Activated T-helper 1 cell treated with anti-CD3 and anti-CD28 coated beads, Interleukin-2, amount 50 U/mL, for 16 hours (primary cell): Measurements from ENCODE around the gene AVPI1.
"Not testable (repeated sequence)": the region's sequence is repeated elsewhere in the genome, so short reads cannot be mapped to it uniquely, and the experiment has no call there.

Experiments
- DNase-seq, 2 donors: peaks; one replicate each; pipeline ENCODE4 v3.0.0-alpha.2; 2020; ENCODE audit warnings: low read depth in 1 of 2, low spot score in 1 of 2

AVPI1 gene

DNA sequence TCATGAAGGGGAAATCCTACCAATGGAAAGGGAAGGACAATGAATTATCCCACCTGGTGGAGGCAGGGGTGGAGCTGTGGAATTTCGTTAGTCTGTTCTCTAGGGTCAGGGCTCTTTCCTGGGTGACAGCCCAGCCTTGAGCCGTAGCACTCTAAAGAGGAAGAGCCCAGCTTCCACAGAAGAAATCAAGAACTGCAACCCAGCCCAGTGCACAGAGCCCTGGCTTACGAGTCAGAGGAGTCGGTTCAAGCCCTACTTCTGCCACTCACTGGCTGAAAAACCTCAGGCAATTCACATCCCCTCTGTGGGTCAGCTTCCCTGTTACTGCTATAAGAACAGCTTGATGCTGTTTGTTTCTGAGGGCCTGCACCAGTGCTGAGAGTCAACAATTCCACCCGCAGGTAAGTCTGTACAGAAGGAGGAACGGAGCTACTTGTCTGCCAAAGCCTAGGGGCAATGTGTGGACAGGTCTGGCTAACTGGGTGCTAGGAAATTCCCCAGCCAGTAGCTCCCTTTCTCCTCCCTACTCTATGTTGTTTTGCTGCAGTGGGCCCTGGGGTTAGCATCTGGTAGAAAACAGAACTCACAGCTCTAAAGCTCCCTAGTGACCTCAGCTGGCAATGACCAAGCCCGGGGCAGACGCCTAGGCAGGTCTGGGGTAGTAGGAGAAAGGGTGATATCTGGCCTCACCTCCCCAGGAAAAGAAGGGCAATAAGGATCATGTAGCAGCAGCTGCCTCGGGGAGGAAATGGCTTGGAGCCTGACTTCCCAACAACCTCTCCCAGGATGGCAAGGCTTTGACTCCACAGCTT, 3.3 kb downstream of the AVPI1 start:
- no peak for DNase-seq

DNA sequence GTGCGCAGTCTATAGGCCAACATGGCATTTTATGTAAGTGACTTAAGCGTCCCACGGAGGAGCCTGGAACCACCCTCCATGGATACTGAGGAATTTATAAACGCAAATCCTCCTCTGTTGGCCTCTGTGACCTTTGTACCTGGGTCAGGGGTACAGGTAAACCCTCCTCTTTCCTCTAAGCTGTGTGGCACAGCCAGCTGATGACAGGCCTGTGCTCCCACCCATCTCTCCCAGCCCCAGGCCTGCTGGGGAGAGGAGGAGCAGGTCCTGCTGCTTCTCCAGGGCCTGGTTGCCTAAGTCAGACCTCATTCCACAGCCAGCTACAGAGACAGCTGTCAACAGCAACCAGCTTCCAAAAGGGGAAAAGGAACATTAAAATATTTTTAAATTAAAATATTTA, 5.0 kb downstream of the AVPI1 start:
- no peak for DNase-seq

DNA sequence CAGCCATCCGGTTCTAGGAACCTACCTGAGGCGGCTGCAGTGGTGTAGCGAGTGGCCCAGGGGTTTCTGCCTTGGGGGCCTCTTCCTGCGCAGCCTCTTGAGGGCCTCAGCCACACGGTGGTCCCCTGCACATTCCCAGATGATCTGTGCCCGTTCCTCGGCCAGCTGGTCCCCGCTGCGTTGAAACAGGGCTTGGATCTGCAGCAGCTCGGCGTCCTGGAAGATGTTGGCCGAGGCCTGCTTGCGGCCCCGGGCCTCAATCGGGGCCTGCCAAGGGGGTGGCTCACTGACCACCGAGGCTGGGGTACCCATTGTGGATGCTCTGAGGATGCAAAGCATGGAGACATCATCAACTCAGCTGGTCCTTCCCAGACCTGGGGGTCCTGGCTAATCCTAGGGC, 7.4 kb downstream of the AVPI1 start:
- DNase-seq: no peak

DNA sequence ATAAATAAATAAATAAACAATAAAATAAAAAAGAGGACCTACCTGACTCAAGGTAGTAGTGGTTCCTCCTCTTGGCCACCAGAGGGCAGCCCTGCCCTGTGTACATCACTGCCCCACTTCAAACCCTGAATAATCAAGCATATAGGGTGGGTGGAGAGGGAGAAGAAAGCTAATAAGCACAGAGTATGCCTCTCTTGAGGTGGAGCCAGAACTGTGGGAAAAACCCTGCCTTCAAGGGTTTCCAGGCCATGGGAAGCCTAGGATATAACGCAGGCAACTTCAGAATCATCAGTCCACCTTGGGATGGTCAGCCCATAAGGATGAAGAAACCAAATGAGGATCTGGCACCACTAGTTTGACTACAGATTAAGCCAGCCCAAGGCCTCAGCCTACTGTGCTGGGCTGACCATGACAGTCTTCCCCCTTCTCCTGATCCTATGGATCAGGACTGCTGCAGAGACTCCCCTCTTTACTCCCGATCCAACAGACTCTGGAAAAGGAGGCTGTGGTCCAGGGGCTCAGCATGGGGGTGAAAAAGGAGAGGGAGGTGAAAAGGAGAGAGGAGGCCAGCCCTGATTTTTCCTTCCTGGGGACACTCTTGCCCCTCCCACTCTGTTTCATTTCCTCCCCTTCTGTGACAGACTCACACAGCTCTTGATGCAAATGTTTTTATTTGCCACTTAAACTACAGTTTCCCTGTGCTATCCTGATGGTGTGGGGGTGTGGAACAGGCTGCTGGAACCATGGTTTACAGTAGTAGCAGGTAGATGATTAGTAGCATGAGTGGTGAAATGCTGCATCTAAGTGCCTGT, 10.1 kb downstream of the AVPI1 start:
- DNase-seq: peak; percentile 13 to 19

DNA sequence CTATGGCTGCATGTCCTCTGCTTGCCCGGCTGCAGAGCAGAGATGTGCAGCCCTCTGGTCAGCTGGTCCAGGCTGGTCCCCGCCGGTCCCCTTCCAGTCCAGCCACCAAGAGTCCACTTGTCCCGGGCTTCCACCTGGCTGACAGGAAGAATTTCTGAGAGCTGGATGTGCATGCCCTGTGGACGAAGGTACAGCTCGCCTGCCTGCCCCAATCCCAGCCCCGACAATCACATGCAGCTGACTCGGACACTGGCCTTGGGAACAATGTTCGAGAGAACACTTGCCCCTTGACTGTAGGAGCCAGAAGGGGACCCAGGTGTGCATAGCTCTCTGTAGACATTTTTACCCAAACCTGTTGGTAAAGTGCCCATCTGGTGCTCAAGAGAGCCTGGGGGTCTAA, 11.8 kb downstream of the AVPI1 start:
- no peak for DNase-seq

DNA sequence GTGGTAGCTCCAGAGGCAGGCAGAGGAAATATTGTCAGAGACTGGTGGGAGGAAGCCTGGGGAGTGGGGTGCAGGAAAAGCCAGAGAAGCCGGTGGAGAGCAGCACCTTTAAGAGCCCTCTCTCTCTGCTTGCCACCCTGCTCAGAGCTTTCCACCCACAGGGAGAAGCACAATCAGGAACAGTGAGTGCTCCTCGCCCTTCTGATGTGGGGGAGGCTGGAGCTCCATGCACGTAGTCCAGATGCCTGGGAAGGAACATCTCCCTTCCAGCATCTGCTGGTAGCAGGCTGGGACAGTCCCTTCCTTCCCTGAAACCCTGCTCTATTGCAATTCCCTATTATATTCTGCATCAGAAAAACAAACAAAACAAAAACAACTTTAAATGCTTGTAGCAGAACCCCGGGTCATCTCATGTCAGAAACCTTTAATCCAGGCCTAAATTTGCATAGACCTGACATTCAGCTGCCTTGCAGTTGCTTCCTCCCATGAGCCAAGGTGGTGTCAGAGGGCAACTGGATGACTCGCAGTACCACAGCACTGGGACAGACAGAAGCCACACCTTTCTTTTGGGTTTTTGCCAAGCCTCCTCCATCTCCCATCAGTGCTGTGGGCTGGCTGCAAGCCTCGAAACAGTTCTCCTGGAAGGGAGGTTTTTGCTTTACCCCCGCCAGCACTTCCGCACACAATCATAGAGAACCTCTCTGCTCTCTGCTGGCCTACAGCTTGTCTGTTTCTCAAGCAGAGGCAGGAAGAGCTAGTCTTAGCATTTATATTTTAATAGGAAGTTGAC, 13.1 kb downstream of the AVPI1 start:
- no peak for DNase-seq

DNA sequence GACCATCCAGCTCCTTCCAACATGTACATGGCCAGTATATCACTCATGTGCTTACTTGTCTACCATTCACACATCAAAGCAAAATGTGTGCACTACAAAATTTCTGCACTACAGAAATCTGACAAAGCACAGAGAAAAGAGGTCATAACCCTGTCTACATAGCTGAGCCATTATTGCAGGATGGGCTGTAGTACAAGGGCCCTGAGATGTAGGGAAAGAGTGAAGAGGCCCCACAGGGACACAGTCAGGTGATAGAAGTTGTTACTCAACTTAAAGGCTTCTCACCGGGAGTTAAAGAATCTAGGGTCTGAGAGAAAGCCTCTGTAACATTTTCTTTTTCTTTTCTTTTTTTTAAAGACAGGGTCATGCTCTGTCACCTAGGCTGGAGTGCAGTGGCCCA, 17.5 kb downstream of the AVPI1 start:
- no peak for DNase-seq

DNA sequence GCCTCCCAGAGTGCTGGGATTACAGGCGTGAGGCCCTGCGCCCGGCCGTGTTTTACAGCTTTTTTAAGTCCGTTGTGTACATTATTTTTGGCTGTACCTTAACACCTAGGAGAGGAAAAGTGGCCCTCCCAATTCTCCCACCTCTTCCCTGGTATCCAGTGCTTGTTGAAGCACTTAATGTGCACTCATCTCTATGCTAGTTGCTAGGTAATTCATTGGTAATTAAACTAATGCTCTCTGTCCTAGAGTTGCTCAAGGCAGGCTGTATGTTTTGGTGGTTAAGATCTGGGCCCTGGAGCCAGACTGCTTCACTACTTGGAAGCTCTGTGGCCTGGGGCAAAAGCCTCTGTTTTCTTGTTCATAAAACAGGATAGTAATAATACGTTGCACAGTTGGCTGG, 19.6 kb downstream of the AVPI1 start:
- no peak for DNase-seq

DNA sequence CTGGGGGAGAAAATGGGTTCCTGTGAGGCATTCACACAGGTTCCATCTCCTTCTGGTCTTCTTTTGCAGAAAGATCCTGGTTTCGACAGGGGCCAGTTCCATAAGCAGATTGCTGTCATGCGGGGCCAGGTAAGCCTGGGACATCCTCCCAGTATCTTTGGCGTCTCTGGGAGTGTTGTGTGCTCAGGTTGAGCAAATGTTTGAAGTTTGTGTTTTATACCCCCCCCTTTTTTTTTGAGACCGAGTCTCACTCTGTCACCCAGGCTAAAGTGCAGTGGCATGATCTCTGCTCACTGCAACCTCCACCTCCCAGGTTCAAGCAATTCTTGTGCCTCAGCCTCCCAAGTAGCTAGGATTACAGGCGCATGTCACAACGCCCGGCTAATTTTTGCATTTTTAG, 20.0 kb downstream of the AVPI1 start:
- DNase-seq: no peak

DNA sequence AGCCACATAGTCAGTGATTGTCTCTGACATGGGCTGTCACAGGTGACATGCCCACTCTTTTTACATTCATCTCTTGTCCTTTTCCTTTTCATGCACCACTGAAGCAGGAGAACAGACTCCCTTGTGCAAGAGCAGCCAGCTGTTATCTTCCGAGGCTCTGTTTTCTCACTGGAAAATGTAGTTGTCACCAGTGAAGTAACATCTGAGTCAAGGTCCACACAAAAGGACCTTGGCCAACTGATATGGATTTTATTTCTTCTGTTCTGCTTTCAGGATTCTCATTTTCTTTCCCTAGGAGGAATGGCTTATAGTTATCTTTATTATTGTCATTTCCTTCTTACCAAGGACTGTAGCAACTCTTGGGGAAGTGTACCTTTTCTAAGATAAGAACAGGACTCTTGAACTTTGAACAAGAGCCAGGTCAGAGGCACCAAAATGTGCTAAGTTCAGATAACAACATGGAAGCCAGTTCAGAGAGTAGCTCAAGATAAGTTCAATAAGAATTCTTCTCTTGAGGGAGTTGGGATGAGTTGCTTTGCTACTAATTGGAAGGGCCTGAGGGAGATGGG, 22.7 kb downstream of the AVPI1 start:
- no peak for DNase-seq

DNA sequence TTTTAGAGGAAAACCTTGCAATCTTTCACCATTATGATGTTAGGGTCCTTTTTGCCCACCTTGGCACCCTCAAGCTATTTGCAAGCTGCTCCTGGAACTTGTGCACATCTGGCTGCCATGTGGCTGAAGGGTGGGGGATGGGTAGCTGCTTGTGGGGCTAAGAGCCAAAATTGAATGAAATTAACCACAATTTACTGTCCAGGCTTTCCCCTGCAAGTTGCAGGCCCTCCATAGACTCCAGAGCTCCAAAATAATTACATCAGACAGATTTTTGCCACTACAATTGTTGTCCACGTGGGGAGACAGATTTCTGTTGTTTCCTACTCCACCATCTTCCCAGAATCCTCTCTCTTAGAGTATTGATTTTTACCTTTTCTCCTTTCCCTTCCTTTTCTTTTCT, 27.5 kb downstream of the AVPI1 start:
- no peak for DNase-seq

DNA sequence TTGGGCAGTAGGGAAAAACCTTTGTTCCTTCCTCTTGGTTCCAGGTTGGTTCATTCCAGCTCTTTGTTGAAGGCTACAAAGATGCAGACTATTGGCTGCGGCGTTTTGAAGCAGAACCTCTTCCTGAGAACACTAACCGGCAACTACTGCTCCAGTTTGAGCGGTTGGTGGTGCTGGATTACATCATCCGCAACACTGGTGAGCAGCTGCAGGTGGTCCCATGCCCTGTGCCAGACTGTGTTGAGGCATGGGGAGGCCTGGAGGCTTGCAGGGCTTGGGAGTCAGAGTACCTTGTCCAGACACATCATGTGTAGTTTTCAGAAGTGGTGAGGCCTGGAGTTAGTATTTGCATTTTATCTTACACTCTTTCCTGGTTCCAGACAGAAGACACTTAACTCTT, 30.3 kb downstream of the AVPI1 start:
- no peak for DNase-seq

DNA sequence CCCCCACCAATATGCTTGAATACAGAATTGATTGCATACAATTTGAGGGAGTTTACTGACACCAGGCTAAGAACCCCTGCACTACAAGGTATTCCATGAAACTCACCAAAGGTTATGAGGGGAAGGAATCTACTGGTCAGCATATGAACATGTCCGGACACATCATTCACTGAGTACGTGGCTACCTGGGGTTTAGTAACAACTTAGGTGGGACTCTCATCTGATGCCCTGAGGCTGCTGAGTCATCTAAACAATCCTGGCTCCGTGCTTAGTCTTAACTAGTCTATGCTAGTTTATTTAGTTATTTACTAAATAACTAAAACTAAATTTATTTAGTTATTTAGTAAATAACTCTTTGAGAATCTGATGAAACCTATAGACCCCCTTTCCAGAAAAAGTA, 35.3 kb downstream of the AVPI1 start:
- DNase-seq: no peak

DNA sequence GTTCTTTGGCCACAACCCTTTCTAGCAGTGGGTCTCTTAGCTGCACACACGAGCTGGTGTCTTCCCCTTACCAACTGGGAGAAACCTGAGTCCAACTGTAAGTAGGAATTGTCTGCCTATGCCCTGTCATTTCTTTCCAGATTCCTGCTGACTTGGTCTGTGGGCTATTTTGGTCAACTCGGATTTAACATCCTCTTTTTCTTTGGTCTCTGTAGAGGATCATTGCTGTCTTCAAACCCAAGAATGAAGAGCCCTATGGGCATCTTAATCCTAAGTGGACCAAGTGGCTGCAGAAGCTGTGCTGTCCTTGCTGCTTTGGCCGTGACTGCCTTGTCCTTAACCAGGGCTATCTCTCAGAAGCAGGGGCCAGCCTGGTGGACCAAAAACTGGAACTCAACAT, 36.3 kb downstream of the AVPI1 start:
- DNase-seq: no peak

DNA sequence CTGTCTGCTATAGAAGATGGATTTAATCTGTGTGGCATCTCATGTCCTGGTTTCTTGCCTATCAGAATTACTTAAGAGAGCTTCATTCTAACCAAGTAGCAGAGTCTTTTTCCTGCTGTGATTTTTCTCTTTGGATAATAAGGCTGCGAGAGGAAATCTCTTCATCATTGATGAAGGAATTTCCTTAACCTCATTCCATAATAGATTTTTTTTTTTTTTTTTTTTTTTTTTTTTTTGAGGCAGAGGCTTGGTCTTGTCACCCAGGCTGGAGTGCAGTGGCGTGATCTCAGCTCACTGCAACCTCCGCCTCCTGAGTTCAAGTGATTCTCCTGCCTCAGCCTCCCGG, 37.7 kb downstream of the AVPI1 start:
- not testable (repeated sequence) for DNase-seq

DNA sequence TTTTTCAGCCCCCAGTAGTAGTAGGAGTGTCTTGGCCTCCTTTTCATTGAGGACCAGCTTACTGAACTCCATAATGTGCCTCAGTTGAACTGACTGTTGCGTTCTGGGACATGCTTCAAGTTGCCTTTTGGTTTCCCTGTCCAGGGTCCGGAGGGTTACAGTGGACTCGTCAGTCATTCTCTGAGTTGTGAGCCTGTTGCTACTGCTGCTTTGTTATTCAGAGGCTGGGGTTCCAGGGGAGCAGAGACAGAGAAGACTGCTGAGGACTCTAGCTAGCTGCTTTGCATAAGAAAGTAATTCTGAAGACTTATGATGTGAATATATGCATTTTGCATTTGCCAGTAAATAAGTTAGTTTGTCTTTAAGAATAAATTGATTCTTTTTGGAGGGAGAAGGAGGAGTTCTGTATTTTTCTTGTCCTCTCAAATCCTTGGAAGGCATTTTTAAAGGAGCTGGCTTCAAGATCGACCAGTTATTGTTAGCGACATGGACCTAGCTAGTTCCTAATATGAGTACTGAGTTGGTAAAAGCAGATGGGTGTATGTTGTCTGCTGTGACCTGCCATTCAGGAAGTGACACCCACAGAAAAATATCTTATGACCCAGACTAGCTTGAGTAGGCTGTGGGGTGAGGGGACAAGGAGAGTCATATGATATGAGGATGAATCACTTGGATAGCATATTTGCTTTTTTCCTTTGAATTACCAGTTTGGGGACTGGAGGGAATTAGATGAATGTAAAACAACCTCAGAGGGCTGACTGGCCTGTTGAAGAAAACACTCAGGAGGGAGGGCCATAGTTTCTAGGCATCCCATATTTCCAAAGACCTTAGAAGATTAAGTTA, 38.3 kb downstream of the AVPI1 start:
- no peak for DNase-seq

DNA sequence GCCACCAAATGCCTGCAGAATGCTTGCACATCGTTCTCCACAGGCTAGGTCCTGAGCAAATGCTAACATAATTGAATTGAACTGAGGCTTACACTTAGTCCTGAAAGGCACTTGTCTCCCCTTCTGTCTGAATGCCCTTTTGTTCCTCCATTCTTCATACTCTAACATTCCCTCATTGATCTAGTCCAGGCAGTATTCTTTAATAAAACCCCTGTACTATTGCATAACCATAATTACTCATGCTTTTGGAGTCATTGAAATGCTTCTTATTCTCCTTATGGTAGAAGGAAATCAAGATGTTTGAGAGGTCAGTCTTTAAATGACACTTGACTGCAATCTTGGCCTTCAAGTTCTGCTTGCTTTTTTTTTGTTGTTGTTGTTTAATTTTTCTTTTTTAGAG, 39.5 kb downstream of the AVPI1 start:
- no peak for DNase-seq

DNA sequence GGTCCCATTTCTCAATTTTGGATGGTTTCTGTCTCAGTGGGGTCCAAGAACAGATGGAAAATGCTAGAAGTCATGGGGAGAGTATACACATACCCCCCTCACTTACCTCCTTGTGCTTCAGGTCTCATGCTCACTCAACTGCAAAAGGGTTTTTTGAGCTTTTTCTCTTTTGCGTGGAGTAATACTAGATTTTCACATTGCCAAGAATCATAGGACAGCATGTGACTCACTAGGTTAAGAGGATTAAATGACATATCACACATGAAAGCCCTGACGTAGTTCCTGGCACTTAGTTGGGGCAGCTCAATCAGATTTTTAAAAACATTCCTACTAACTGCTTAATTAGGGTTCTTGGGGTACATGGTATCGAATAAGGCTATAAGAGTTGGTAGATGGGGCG, 42.1 kb downstream of the AVPI1 start:
- no peak for DNase-seq

DNA sequence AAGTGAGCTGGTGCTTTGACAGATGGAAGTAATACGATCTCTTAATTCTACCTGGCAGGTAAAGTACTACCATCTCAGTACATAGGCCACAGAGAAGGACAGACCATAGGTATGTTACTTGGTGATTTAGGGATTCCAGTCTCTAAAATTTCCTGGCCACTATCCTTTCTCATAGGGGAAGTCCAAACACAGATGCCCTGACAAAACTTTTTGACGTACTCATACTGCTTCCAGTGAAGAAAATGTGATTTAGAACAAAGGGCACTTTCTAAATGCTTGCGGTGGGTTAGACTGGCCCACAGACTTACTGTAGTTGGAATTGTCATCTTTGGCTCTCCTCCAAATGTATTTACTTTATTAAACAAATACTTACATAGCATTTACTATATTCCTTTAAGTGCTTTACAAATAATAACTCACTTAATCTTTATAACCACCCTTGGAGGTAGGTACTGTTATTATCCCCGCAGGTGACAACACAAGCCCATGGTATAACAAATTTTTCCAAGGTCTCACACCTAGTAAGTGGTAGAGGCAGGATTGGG, 43.5 kb downstream of the AVPI1 start:
- no peak for DNase-seq

DNA sequence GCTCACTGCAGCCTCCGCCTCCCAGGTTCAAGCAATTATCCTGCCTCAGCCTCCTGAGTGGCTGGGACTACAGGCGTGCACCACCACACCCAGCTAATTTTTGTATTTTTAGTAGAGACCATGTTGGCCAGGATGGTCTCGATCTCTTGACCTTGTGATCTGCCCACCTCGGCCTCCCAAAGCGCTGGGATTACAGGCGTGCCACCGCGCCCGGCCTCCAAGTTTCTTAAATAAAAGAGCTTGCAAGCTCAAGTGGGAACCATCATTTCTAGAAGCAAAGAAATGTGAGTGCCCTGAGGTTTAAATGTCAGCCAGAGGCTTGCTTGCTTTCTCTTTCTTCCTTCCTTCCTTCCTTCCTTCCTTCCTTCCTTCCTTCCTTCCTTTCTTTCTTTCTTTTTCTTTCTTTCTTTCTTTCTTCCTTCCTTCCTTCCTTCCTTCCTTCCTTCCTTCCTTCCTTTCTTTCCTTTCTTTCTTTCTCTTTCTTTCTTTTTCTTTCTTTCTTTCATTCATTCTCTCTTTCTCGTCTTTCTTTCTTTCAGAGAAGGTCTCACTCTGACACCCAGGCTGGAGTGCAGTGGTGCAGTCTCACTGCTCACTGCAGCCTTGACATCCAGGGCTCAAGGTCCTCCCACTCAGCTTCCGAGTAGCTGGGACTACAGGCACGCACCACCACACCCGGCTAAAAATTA, 44.4 kb downstream of the AVPI1 start:
- DNase-seq: not testable (repeated sequence)
